Right cardiac atrium (tissue), 5 donors: ENCODE results near the gene ZNF763. TPM values are rescaled to one million over a fixed set of nuclear protein-coding genes. Genes with fewer than 3 reads are reported as not detected.
"Not testable (repeated sequence)": the region's sequence is repeated elsewhere in the genome, so short reads cannot be mapped to it uniquely, and the experiment has no call there.

Experiments used
- ATAC-seq, 2 donors: fragments of 200-7000 bp; cut with Tn5 transposase; one replicate each; pipeline versions ENCODE4 v1.8.0 to v1.9.1; 2020; ENCODE audit warnings: moderate library complexity in 2 of 2, mild to moderate bottlenecking in 1 of 2
- DNase-seq, 3 donors: peaks; one replicate each; pipeline ENCODE4 v3.0.0-alpha.2; 2020
- H3K27ac ChIP-seq: one replicate; pipeline ENCODE4 v1.5.1; 2013; ENCODE audit warnings: mild to moderate bottlenecking, low read length, control low read depth, moderate library complexity
- H3K27me3 ChIP-seq: one replicate; pipeline ENCODE4 v1.6.1; 2013; ENCODE audit not compliant: control insufficient read depth, insufficient read depth
- H3K4me1 ChIP-seq: one replicate; pipeline ENCODE4 v1.6.1; 2013; ENCODE audit warnings: low read length; ENCODE audit not compliant: control insufficient read depth, insufficient read depth
- H3K4me3 ChIP-seq: one replicate; pipeline ENCODE4 v1.5.1; 2013; ENCODE audit warnings: low read length, control low read depth
- H3K9me3 ChIP-seq: one replicate; pipeline ENCODE4 v1.6.1; 2013; ENCODE audit warnings: low read length; ENCODE audit not compliant: control insufficient read depth
- WGBS: extraction: QIAGEN DNeasy Blood & Tissue Kit; methylation state at CpG from one replicate; pipeline ENCODE4 v1.1.7; 2013; 5-methylcytosine and 5-hydroxymethylcytosine counted together
- intact Hi-C, 4 donors: fragments of 100-400 bp; cut with DNase I; formaldehyde crosslinking; loops; one replicate each; pipeline versions ENCODE4 v1.11.0 to v1.14.0; 2022 to 2023
- polyA plus RNA-seq: library from polyadenylated mRNA; stranded (reverse); fragments of 200-250 nt; gene quantifications from one replicate; pipeline ENCODE4 v1.2.3, GENCODE V29; 2013
- total RNA-seq, 4 donors: library from RNA; stranded (reverse); fragmentation: NEBNext Ultra II Directional; extraction: Animal tissue kit (Norgen Biotek cat#: 25700); gene quantifications; one replicate each; pipeline ENCODE4 v1.2.1, GENCODE V29; 2021
- donor health status: healthy with polysubstance abuse.
- donor health status: DM: no; HTN: yes; CAD: no.
- donor health status: DM: no; HTN: no; CAD: no.
- donor health status: DM: no; HTN: yes; CAD: no; lungs with severe emphysema.
- donor health status: DM: yes; HTN: yes; CAD: no.

ZNF763 gene
- total and polyA plus RNA-seq, 5 donors, result 1.8 to 5.9 (median 3.5) TPM

DNA sequence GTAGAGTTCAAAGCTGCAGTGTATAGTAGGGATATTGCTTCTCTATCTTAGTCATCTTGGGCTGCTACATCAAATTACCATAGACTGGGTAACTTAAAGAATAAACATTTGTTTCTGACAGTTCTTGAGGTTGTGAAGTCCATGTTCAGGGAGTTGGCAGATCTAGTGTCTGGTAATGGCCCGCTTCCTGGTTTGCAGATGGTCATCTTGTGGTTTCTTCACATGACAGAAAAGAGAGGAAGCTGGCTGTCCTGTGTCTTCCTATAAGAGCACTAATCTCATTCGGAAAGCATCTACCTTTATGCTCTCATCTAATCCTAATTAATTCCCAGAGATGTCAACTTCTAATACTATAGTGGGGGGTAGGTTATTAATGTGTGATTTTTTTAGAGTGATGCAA is 6.2 kb downstream of the ZNF763 start:
- 92% methylated on average over 2 of the region's 2 CpGs for WGBS
- intact Hi-C loops, result no loop called here
- Histone ChIP-seq H3K9me3 (no peaks in the 10 kb centered on the region), H3K27me3 (no peaks in the 10 kb centered on the region), H3K27ac (no peak overlapping the region), H3K4me3 (no peak overlapping the region), H3K4me1 (no peaks in the 10 kb centered on the region)
- no peak for ATAC-seq
- no peak for DNase-seq

DNA sequence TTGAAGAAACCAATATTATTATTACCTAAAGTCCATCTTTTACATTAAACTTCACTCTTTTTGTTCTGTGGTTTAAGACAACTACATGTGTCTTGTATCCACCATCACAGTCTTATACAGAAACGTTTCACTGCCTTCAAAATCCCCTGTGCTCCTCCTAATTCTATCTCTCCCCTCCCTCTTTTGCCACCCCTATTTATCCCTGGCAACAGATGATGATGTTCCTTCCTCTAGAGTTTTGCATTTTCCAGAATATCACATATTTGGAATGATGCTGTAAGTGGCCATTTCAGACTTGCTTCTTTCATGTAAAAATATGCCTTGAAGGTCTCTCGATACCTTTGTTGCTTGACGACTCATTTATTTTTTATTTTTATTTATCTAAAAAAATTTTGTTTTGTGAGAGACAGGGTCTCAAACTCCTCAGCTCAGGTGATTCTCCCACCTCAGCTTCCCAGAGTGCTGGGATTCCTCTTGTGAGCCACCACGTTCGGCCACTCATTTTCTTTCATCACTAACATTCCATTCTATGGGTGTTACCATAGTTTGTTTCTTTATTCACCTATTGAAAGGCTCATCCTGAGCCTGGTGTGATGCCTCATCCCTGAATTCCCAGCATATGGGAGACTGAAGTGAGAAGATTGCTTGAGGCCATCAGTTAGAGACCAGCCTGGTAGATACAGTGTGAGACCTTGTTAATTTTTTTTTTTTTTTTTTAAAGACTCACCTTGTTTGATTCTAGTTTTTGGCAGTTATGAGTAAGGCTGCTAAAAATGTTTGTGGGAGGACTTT is 8.4 kb downstream of the ZNF763 start:
- H3K4me3 ChIP-seq, result no peak overlapping the region
- H3K9me3 ChIP-seq, result peaks cover 2% of the 10 kb centered on the region
- no peak overlapping the region for H3K27ac ChIP-seq
- 85% methylated on average over 5 of the region's 5 CpGs for WGBS
- intact Hi-C loops, result no loop called here
- DNase-seq (no peak), ATAC-seq (no peak)
- H3K4me1 ChIP-seq, result no peaks in the 10 kb centered on the region
- no peaks in the 10 kb centered on the region for H3K27me3 ChIP-seq

DNA sequence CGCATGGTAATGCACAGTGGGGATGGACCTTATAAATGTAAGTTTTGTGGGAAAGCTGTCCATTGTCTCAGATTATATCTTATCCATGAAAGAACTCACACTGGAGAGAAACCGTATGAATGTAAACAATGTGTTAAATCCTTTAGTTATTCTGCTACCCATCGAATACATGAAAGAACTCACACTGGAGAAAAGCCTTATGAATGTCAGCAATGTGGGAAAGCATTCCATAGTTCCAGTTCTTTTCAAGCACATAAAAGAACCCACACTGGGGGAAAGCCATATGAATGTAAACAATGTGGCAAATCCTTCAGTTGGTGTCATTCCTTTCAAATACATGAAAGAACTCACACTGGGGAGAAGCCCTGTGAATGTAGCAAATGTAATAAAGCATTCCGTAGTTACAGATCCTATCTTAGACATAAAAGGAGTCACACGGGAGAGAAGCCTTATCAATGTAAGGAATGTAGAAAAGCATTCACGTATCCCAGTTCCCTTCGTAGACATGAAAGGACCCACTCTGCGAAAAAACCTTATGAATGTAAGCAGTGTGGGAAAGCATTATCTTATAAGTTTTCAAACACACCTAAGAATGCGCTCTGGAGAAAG is 13.8 kb downstream of the ZNF763 start:
- H3K4me3 ChIP-seq, result no peak overlapping the region
- H3K9me3 ChIP-seq, result peaks cover 17% of the 10 kb centered on the region
- ATAC-seq (no peak), DNase-seq (no peak)
- H3K4me1 ChIP-seq, result no peaks in the 10 kb centered on the region
- WGBS, result 93% methylated on average over 9 of the region's 9 CpGs
- H3K27me3 ChIP-seq, result no peaks in the 10 kb centered on the region
- intact Hi-C loops, result no loop called here
- H3K27ac ChIP-seq, result no peak overlapping the region

DNA sequence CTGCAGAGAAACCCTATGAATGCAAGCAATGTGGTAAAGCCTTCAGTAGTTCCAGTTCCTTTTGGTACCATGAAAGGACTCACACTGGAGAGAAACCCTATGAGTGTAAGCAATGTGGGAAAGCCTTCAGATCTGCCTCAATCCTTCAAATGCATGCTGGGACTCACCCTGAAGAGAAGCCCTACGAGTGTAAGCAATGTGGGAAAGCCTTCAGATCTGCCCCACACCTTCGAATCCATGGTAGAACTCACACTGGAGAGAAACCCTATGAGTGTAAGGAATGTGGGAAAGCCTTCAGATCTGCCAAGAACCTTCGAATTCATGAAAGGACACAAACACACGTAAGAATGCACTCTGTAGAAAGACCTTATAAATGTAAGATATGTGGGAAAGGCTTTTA is 14.7 kb downstream of the ZNF763 start:
- Histone ChIP-seq H3K27me3 (no peaks in the 10 kb centered on the region), H3K4me1 (no peaks in the 10 kb centered on the region), H3K4me3 (no peak overlapping the region), H3K9me3 (peaks cover 17% of the 10 kb centered on the region), H3K27ac (no peak overlapping the region)
- DNase-seq (no peak), ATAC-seq (no peak)
- intact Hi-C loops, result no loop called here
- WGBS, result 94% methylated on average over 4 of the region's 4 CpGs

DNA sequence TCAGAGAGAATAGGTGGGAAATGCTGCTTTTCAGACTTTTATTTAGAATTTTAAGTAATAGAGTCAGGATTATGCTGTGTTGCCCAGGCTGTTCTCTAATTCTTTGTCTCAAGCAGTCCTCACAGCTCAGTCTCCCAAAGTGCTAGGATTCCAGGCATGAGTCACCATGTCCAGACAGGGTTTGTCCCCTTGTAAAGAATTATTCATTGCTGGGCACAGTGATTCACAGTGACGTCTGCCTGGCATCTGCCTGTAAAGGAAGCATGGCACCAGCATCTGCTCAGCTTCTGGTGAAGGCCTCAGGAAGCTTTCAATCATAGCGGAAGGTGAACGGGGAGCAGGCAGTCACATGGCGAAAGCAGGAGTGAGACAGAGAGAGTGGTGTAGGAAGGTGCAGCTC is 17.7 kb downstream of the ZNF763 start:
- WGBS, result 91% methylated on average over 4 of the region's 4 CpGs
- no peak for ATAC-seq
- intact Hi-C loops, result loop anchor here in 3 of 4 donors (10.0 kb wide), 2 partner anchors 58 to 162 kb away; partner anchors contain the start of genes ZNF700 (in 2 of the 3) and ZNF20 (in 1 of the 3)
- no peak overlapping the region for H3K4me3 ChIP-seq
- H3K27ac ChIP-seq, result no peak overlapping the region
- DNase-seq, result no peak
- H3K9me3 ChIP-seq, result peaks cover 16% of the 10 kb centered on the region
- no peaks in the 10 kb centered on the region for H3K4me1 ChIP-seq
- H3K27me3 ChIP-seq, result no peaks in the 10 kb centered on the region

DNA sequence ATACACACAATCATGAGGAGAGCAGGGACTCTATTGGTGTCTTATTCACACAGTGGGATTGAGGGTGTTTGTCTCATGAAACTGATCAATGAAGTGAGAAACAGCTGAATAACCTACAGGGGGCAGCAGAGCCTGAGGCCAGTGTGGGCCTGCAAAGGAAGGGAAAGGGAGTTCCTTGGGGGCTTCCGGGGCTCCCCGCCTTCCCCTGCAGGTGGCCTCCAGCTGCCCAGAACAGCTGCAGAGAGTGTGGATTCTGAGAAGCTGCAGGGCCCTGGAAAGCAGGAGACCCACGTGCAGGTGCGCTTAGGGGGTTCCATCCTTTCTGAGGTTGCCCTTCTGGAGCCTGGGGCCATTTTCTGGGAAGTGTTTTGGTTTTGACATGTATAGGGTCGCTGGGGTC is 20.1 kb downstream of the ZNF763 start:
- 31% methylated on average over 5 of the region's 5 CpGs for WGBS
- no peak for DNase-seq
- intact Hi-C loops, result loop anchor here (5.0 to 10.0 kb wide), 5 partner anchors 60 to 188 kb away; partner anchors contain the start of genes ZNF700 (in 2 of the 4), ZNF20 (in 1 of the 4) and ZNF491 (in 1 of the 4)

DNA sequence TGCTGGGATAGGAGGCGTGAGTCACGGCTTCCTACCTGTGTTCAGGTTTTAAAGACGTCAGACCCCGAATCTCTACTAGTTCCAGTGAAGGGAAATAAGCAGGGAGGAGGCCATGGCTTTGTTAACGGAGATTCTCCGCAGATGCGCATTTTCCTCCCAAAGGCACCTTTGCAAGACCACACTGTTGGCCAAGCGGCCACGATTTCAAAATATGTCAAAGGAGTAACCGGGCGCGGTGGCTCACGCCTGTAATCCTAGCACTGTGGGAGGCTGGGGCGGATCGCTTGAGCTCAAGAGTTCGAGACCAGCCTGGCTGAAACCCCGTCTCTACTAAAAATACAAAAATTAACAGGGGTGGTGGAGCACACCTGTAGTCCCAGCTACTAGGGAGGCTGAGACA is 21.9 kb downstream of the ZNF763 start:
- no peaks in the 10 kb centered on the region for H3K9me3 ChIP-seq
- H3K27ac ChIP-seq, result no peak overlapping the region
- DNase-seq (peak in 1 of 3 donors; percentile 55), ATAC-seq (no peak)
- no peak overlapping the region for H3K4me3 ChIP-seq
- H3K27me3 ChIP-seq, result no peaks in the 10 kb centered on the region
- intact Hi-C loops, result loop anchor here (5.0 to 10.0 kb wide), 5 partner anchors 62 to 189 kb away; partner anchors contain the start of genes ZNF700 (in 2 of the 4), ZNF20 (in 1 of the 4) and ZNF491 (in 1 of the 4)
- no peaks in the 10 kb centered on the region for H3K4me1 ChIP-seq
- 92% methylated on average over 17 of the region's 17 CpGs for WGBS

More for the DNA sequence above, 20.1 kb downstream of the ZNF763 start:
- no peak for ATAC-seq
- Histone ChIP-seq H3K9me3 (peaks cover 9% of the 10 kb centered on the region), H3K4me1 (no peaks in the 10 kb centered on the region), H3K27ac (no peak overlapping the region), H3K27me3 (no peaks in the 10 kb centered on the region), H3K4me3 (no peak overlapping the region)

DNA sequence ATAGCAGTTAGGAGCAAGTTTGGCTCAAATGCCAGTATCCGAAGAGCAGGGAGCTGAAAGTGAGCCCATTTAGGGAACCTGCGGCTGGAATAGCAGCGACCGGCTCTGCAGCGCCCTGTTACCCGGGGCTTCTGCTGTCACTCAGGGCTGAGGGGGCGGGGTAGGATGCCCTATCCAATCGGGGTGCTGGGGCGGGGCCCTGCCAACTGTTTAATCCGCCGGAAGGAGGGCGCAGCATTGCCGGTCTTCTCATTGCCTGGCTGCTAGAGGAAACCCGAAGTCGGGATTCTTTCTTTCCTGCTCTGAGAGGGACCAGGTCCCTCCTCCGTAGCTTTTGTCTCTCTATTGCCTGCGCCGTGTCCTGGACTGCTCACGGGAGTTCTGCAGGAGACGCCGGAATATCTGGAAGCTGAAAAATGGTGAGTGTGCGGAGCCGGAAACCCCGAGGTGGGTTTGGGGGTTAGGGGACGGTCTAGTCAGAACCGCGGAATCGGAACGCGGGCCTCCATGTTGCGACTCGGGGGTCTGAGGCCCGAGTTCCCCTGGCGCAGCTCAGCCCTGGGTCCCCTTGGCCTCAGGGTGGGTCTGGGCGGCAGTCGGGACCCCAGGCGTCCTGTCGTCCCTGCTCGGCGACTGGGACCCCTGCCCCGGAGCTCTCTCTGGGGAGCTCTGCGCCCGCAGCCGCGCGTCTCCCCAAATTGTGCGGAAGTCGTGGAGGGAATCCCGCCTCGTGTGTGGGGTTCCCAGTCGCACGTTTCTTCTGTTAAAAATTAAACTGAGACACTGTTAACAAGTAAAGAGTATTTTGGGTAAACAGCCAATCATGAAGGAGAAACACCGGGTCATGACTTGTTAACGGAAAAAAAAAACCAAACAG is 22.8 kb downstream of the ZNF763 start:
- H3K27me3 ChIP-seq, result no peaks in the 10 kb centered on the region
- no peaks in the 10 kb centered on the region for H3K9me3 ChIP-seq
- under 1% methylated on average over 54 of the region's 54 CpGs for WGBS
- no peaks in the 10 kb centered on the region for H3K4me1 ChIP-seq
- peak overlapping the region; percentile 79 for H3K4me3 ChIP-seq
- DNase-seq (peak; percentile 98 to 99 (median 98)), ATAC-seq (peak; percentile 100)
- intact Hi-C loops, result loop anchor here (2.0 to 10.0 kb wide), 8 partner anchors 23 to 190 kb away; partner anchors contain the start of genes ZNF700 (in 4 of the 4), ZNF763 (in 2 of the 4), ZNF20 (in 1 of the 4) and ZNF491 (in 1 of the 4)
- peak overlapping the region; percentile 68 for H3K27ac ChIP-seq

DNA sequence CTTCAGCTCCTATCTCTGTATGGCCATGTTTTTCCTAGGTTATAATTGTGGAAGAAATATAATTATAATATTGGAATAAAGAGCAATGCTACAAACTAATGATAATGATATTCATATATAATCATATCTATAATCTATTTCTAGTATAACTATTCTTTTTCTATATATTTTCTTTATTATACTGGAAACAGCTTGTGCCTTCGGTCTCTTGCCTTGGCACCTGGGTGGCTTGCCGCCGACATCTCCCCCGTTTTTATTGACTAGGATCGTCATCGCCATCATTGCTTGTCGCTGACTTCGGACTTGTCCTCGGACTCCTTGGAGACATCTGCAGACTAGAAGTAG is 24.2 kb downstream of the ZNF763 start:
- intact Hi-C loops, result loop anchor here (2.0 to 10.0 kb wide), 8 partner anchors 24 to 192 kb away; partner anchors contain the start of genes ZNF700 (in 4 of the 4), ZNF763 (in 2 of the 4), ZNF20 (in 1 of the 4) and ZNF491 (in 1 of the 4)
- no peaks in the 10 kb centered on the region for H3K4me1 ChIP-seq
- DNase-seq (no peak), ATAC-seq (no peak)
- no peak overlapping the region for H3K27ac ChIP-seq
- WGBS, result 73% methylated on average over 9 of the region's 9 CpGs
- H3K4me3 ChIP-seq, result no peak overlapping the region
- H3K27me3 ChIP-seq, result no peaks in the 10 kb centered on the region
- no peaks in the 10 kb centered on the region for H3K9me3 ChIP-seq

DNA sequence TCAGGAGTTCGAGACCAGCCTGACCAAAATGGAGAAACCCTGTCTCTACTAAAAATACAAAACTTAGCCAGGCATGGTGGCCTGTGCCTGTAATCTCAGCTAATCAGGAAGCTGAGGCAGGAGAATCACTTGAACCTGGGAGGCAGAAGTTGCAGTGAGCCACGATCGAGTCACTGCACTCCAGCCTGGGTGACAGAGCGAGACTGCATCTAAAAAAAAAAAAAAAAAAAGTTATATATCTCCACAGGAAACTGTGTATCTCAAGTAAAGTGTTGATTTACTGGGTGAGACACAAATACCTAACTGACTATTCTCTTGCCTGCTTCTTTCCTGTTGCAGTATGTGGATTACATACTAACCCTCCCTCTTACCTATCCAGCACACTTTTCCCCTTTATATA is 27.1 kb downstream of the ZNF763 start:
- intact Hi-C loops, result loop anchor here in 1 of 4 donors (10.0 kb wide), 1 partner anchor 197 kb away; the partner anchor contains the start of gene ZNF491

More for the DNA sequence above, 27.1 kb downstream of the ZNF763 start:
- H3K27me3 ChIP-seq, H3K27ac ChIP-seq, DNase-seq, H3K4me1 ChIP-seq, H3K4me3 ChIP-seq, ATAC-seq, H3K9me3 ChIP-seq: not testable (repeated sequence)
- WGBS, result 67% methylated on average over 4 of the region's 4 CpGs
